Medulla oblongata (tissue), 1 donor: ENCODE measurements around the gene ATP8A1.
"Not testable (repeated sequence)": the region's sequence is repeated elsewhere in the genome, so short reads cannot be mapped to it uniquely, and the experiment has no call there.

Experiments
- DNase-seq: peaks from one replicate; pipeline ENCODE4 v3.0.0-alpha.2; 2015; ENCODE audit errors: extremely low spot score

Gene ATP8A1

DNA sequence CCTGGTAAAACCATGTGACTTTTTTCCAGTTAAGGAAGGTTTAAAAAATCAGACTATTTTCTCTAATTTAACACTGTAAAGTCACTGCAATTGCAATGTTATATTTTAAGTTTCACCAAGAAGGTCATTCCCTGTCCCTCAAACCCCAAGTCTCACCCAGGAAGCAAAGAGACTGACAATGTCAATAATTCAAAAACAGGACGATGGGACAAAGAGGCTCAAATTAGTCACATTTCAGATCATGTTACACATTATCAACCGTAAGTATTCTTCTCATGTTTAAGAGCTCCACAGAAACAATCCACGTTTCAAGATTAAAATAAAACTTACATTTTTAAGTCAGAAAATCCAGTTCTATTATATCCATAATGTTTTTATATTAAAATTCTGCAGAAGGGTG lies 246.5 kb downstream of the ATP8A1 start:
- DNase-seq, result no peak

DNA sequence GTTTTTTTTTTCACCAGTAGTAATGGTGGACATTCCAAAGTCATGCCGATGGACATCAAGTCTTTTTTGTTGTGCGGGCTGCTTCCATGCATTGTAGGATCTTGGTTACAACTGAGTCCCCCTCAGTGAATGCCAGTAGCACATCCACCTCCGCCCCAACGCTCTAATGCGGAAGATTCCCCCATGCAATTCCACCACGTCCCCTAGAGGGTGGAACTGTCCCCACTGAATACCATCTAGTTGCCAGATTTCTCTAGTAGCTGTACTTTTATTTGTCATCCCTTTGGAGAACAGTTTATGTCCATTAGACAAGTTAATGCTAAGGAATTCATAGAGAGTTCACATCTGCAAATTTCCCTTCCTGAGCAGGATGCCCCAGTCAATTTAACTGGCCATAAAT lies 252.9 kb downstream of the ATP8A1 start:
- DNase-seq, result no peak

GRCh38 chr4:42401171-42401570 lies 255.7 kb downstream of the ATP8A1 start:
- no peak for DNase-seq

GRCh38 chr4:42399393-42399792 lies 257.5 kb downstream of the ATP8A1 start:
- no peak for DNase-seq

DNA sequence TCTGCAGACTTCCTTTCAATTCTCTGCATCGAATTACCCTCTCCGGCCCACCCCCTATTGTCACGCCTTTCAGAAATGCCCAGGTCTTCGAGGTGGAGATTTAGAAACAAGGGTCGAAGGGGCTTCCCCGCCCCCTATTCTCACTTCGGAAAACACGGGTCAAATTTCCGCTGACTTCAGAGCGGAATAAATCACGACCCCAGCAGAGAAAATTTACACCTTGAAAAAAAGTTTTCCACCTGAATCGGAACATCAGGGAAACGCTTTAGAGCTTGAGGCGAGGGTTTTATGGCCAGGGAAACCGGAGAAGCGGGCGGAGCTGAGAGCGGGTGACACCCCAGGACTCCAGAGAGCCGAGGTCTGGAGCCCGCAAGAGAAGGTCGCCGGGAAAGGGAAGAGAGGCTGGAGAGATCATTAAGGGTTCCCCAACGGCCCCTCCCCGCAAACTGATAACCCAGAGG lies 258.0 kb downstream of the ATP8A1 start:
- DNase-seq, result no peak

DNA sequence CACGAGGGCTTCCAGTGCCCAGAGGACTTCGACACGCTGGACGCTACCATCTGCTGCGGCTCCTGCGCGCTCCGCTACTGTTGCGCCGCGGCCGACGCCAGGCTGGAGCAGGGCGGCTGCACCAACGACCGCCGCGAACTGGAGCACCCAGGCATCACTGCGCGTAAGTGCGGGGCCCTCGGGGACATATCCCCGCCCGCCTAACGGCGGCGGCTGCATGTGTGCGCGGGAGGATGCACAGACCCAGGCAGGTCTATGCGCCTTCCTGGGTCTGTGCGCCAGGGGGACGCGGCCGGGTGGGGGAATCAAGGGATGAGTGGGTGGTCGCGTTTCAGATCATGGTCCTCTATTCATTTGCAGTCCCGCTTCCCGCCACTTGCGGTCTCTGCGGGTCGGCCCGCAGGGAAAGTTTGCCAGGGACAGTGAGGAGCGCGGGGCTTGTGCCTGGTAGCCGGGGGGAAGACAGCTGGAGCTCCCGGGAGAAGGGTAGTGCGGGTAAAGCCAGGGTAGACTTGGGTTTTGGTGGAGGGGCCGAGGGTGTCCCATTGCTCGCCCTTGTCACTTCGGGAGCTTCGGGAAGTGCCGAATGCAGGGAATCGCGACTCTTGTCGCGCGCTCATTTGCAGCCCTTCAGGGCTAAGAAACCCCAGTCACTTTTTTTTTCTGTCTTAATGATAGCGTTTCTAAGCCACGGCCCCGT lies 258.6 kb downstream of the ATP8A1 start:
- DNase-seq, result no peak

GRCh38 chr4:42397635-42398170 lies 259.2 kb downstream of the ATP8A1 start:
- no peak for DNase-seq

GRCh38 chr4:42396752-42397634 lies 259.9 kb downstream of the ATP8A1 start, which contains the start of gene SHISA3:
Gene SHISA3, plus strand, starts transcription at chr4:42397488. Its CDS starts 569 bp downstream, at chr4:42398057.
- no peak for DNase-seq

GRCh38 chr4:42396361-42396751 lies 260.5 kb downstream of the ATP8A1 start:
- no peak for DNase-seq

DNA sequence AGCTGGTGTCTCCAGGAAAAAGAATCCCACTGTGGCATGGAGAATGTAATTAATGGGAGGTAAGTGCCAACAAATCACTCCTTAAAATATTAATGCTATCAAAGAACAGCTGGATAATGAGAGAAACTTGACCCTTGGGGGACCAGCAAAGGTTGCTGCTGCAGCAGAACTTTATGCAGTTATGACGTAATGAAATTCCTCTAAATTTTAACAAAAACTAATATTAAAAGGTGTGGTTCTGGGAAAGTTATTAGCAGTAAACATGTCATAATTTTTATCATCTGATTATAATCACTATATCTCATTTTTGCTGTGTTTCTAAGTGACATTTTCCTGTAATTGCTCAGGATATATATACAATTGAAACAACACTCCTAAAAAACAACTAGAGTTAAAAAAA lies 261.3 kb downstream of the ATP8A1 start:
- DNase-seq, result no peak

DNA sequence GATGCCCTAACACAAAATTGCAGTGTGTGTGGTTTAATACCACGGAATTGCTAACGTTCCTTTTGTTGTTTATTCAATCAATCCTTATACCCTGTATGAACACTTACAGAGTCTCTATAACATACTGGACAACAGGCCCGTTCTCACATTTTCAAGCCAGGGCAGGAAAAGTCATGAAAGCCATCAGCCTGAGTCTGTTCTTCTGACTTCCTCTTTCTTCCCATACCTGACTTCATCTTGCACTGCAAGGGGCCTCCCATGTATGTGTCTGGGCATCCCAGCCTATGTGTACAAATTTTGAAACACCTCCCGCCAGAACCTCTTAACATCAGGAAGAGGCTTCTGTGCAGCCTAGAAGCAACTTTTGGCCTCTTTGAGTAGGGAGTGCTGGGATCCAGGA lies 264.5 kb downstream of the ATP8A1 start:
- DNase-seq, result no peak

DNA sequence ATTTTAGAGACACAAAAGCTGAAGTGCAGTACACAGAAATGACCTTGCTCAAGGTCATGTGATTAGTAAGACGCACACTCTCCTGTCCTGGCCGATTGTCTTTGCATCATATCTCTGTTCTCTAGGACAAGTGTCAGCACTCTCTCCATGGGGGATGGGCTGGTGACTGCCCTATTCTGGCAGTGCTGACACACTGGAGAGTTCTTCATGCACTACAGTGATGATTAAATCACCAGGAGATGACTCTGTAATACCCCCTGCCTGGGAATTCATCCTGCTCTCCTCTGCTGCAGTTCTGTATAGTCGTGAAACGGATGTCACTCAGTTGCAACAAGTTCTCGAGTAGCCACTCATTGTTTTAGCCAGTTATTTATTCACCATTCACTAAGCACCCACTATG lies 264.9 kb downstream of the ATP8A1 start:
- no peak for DNase-seq

DNA sequence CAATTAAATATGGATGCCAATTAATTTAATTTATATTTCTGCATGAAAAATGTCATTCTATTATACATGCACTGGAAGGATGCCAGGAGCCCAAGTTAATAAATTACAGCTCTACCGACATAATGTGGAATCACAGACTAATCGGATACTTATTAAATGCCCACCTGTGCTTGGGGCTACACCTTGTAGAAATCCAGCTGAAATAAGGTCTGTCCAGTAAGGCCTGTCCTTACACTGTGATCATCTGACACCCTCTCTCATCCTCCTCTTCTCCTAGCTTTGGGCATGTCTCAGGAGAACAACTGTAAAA lies 265.6 kb downstream of the ATP8A1 start:
- DNase-seq, result no peak

DNA sequence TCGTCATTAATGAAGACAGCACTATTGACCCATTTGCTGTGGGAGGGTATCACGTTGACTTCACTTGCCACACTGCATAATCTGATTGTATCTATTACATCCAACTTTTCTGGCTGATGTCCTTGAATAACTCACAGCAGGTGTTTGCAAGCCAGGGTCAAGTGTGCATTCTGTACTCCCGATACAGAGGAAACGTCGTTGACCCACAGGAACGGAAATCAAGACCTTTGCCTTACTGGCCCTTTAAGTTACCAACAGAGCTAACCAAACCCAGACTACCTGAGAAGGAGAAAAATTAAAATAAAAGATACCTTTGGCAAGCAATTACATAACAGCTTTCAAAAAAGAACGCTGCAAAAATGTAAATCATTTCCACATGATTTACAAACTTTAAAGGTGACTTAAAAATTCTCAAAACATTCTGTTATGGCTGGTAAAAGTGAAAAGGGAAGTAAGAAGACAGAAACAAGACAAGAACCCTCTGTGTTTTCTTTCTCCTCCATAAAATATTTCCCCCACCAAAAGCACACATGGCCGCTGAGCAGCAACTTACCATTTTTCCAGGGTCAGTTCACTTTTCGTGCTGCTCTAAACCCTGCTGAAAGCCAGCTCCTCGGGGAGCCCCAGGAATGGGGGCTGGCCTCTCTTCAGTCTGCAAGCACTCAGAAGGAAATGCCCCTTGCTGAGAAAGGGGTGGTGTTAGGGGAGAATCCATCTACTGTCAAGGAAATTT lies 266.1 kb downstream of the ATP8A1 start:
- DNase-seq, result no peak

GRCh38 chr4:42385516-42385915 lies 271.4 kb downstream of the ATP8A1 start:
- DNase-seq, result no peak

- DNase-seq, result no peak
These were observed 275.2 kb downstream of the ATP8A1 start for GRCh38 chr4:42381666-42382065.

- no peak for DNase-seq
These were observed 279.4 kb downstream of the ATP8A1 start for GRCh38 chr4:42377497-42377896.

GRCh38 chr4:42372303-42372702 lies 284.6 kb downstream of the ATP8A1 start:
- DNase-seq, result not testable (repeated sequence)

DNA sequence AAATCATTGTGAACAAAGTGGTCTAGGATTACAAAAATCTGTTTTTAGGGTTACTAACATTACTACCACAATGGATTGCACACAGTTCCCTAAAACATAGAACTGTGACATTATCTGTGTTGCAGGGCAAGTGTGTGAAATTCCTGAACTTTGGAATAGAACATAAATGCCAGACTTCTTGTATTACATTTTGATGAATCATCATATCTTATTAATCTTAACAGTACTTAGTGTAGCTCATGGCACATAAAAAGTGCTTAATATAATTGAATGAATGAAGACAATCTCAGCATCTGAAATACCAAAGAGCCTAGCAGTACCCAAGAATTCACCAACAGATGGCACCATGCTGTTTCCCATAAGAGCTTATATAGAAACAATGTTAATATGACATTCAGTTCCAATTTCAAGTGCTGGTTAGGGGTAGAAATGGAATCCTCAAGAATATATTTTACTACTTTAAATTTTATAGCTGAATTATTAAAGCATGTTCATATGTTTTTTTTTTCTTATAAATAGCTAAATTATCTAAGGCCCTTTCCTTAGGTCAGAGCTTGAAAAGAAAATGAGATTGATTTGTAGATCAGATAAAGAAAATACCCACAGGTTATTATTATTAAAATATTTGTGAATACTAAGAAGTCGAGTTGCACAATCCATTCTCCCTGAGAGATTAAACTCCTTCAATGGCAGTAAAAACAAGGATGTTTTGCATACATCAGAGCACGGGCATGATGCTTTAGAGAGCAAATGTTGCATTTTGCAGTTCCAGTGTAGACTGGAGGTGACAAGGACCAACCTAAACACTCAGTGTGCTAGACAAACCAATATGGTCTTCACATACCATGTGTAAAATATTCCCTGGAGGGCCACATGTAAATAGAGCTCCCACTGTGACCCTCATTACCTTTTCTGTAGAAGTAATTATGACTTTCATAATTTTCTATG lies 285.3 kb downstream of the ATP8A1 start:
- peak; percentile 70 for DNase-seq

DNA sequence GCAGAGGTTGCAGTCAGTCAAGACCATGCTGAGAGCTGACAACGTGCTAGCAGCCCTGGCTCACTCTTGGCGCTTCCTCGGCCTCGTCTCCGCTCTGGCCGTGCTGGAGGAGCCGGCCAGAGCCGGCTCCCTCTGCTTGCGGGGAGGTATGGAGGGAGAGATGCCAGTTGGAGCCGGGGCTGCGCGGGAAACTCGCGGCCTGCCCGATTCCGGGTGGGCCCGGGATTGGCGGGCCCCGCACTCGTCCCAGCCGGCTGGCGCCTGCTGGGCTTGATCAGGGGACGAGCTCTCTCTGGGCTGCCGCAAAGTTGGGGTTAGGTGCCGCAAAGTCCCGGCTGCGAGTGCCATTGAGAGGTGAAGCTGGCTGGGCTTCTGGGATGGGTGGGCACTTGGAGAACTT lies 287.4 kb downstream of the ATP8A1 start:
- DNase-seq, result no peak

- DNase-seq, result no peak
These were observed 289.9 kb downstream of the ATP8A1 start for GRCh38 chr4:42366959-42367358.
